HUES48 (cell line): ENCODE measurements around the gene FKBP8.

ENCODE experiments used
- H3K27ac ChIP-seq: one replicate; pipeline ENCODE4 v1.7.0; 2013; ENCODE audit warnings: low read depth, low read length, inconsistent platforms
- H3K27me3 ChIP-seq: 2 replicates; pipeline ENCODE4 v1.6.1; 2013; ENCODE audit warnings: mild to moderate bottlenecking, low read length; ENCODE audit not compliant: control insufficient read depth, insufficient read depth
- H3K36me3 ChIP-seq: 2 replicates; pipeline ENCODE4 v1.6.1; 2013; ENCODE audit warnings: low read length; ENCODE audit not compliant: control insufficient read depth, insufficient read depth
- H3K4me1 ChIP-seq: 2 replicates; pipeline ENCODE4 v1.6.1; 2013; ENCODE audit warnings: mild to moderate bottlenecking, low read length; ENCODE audit not compliant: control insufficient read depth, insufficient read depth
- H3K4me3 ChIP-seq: 2 replicates; pipeline ENCODE4 v1.5.1; 2013; ENCODE audit warnings: mild to moderate bottlenecking, low read depth, low read length
- H3K9ac ChIP-seq: 2 replicates; pipeline ENCODE4 v1.6.1; 2013; ENCODE audit warnings: mild to moderate bottlenecking, low read depth, low read length, moderate library complexity
- H3K9me3 ChIP-seq: 2 replicates; pipeline ENCODE4 v1.6.1; 2013; ENCODE audit warnings: low read length; ENCODE audit not compliant: control insufficient read depth, insufficient read depth

The FKBP8 gene

DNA sequence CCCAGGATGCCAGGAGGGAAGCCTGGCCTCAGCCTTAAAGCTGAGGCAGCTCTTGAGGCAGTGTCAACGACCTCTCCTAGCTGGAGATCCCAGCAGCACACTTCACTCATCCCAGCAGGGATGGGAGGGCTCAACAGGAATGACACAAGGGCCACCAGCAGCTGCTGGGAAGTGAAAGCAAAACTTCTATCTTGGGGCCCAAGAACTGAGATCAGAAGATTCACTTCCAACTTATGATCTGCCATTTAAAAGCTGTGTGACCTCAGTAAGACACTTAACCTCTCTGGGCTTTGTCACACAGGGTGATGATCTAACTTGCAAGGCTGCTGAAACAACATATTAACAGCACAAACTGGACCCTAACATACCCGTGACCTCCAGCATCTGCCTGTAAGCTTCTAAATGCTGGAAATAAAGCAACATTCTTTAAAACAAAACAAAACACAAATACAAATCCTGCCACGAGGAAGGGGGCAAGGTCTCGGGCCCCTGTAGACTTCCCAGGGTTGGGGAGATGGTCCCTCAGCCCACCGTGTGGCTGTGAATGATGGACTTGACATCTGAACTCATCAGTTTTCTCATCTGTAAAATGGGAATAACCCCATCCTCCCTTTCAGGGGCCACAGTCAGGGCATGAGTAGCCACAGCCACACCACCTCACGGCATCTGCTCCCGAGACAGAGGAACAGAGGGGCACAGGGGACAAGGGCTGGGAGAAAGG lies 44.2 kb downstream of the FKBP8 start:
- no peak overlapping the region for H3K27ac ChIP-seq
- no peak overlapping the region for H3K4me3 ChIP-seq
- no peaks in the 10 kb centered on the region for H3K4me1 ChIP-seq
- no peaks in the 10 kb centered on the region for H3K36me3 ChIP-seq
- no peaks in the 10 kb centered on the region for H3K27me3 ChIP-seq
- no peak overlapping the region for H3K9ac ChIP-seq
- H3K9me3 ChIP-seq: no peaks in the 10 kb centered on the region

DNA sequence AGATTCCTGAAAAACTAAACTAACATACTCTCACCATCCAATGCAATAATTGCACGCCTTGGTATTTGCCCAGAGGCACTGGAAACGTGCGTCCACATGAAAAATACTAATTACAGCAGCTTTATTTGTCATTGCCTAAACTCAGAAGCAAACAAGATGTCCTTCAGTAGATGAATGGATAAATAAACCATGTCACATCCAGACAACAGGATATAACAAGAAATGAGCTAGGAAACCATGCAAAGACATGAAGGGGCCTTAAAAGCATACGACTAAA lies 46.5 kb downstream of the FKBP8 start:
- no peak overlapping the region for H3K27ac ChIP-seq

GRCh38 chr19:18496167-18496979 lies 47.0 kb downstream of the FKBP8 start:
- no peaks in the 10 kb centered on the region for H3K4me1 ChIP-seq
- no peaks in the 10 kb centered on the region for H3K27me3 ChIP-seq
- no peak overlapping the region for H3K27ac ChIP-seq
- no peaks in the 10 kb centered on the region for H3K36me3 ChIP-seq
- no peak overlapping the region for H3K4me3 ChIP-seq
- H3K9ac ChIP-seq: no peak overlapping the region
- H3K9me3 ChIP-seq: no peaks in the 10 kb centered on the region

More for the DNA sequence above, 46.5 kb downstream of the FKBP8 start:
- Histone ChIP-seq H3K4me3 (no peak overlapping the region), H3K36me3 (no peaks in the 10 kb centered on the region), H3K4me1 (no peaks in the 10 kb centered on the region), H3K9me3 (no peaks in the 10 kb centered on the region), H3K27me3 (no peaks in the 10 kb centered on the region), H3K9ac (no peak overlapping the region)

DNA sequence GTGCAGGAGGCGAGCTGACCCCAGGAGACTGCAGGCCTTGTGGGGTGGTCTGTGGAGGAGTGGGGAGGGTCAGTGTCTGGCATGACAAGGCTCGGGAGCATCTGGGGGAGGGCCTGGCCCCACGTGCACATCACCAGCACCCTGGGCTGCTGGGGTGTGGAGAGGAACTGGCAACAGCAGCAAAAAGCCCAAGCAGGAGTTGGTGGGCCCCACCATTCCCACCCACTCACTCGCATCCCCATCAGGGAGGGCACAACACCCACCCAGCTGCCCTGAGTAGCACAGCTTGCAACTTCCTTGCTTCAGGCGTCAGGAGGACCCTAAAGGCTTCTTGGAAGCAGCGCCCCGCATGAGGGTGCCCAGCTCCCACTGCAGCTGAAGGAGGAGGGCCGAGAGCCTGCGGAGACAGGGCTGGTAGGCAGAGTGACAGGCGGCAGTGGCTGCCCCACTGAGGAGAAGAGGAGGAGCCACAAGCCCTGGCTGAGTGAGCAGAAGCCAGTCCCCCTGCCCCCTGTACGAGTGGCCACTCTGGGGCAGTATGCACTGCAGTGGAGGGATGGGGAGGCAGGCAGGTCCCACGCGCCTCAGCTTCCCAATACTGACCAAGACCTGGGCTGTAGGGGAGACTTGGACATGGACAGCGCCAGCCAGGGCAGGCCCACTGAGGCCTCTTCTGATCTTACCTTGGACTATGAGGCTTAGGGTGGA lies 48.0 kb downstream of the FKBP8 start:
- Histone ChIP-seq H3K27ac (no peak overlapping the region), H3K27me3 (no peaks in the 10 kb centered on the region), H3K4me1 (no peaks in the 10 kb centered on the region), H3K36me3 (no peaks in the 10 kb centered on the region), H3K9me3 (no peaks in the 10 kb centered on the region), H3K4me3 (no peak overlapping the region), H3K9ac (no peak overlapping the region)

- Histone ChIP-seq H3K27me3 (no peaks in the 10 kb centered on the region), H3K9me3 (no peaks in the 10 kb centered on the region), H3K36me3 (no peaks in the 10 kb centered on the region), H3K9ac (no peak overlapping the region), H3K4me3 (no peak overlapping the region), H3K27ac (no peak overlapping the region), H3K4me1 (no peaks in the 10 kb centered on the region)
Measured at GRCh38 chr19:18494267-18494607, 49.1 kb downstream of the FKBP8 start.

GRCh38 chr19:18493440-18494266 lies 49.7 kb downstream of the FKBP8 start:
- Histone ChIP-seq H3K4me1 (peaks cover 5% of the 10 kb centered on the region; the same call in 1 of the 2 replicates), H3K9ac (no peak overlapping the region), H3K27me3 (no peaks in the 10 kb centered on the region), H3K4me3 (no peak overlapping the region), H3K9me3 (no peaks in the 10 kb centered on the region), H3K36me3 (no peaks in the 10 kb centered on the region), H3K27ac (no peak overlapping the region)

GRCh38 chr19:18491995-18492953 lies 51.1 kb downstream of the FKBP8 start:
- Histone ChIP-seq H3K36me3 (no peaks in the 10 kb centered on the region), H3K9me3 (no peaks in the 10 kb centered on the region), H3K9ac (no peak overlapping the region), H3K27ac (no peak overlapping the region), H3K27me3 (no peaks in the 10 kb centered on the region), H3K4me1 (peaks cover 6% of the 10 kb centered on the region; the same call in 1 of the 2 replicates), H3K4me3 (no peak overlapping the region)

- no peak overlapping the region for H3K27ac ChIP-seq
- H3K27me3 ChIP-seq: no peaks in the 10 kb centered on the region
- no peaks in the 10 kb centered on the region for H3K9me3 ChIP-seq
- H3K4me1 ChIP-seq: peaks cover 12% of the 10 kb centered on the region; the same call in 1 of the 2 replicates
- H3K4me3 ChIP-seq: no peak overlapping the region
- no peaks in the 10 kb centered on the region for H3K36me3 ChIP-seq
- no peak overlapping the region for H3K9ac ChIP-seq
Measured at GRCh38 chr19:18490728-18491127, 52.6 kb downstream of the FKBP8 start.

- Histone ChIP-seq H3K9ac (no peak overlapping the region), H3K9me3 (no peaks in the 10 kb centered on the region), H3K27ac (no peak overlapping the region), H3K27me3 (no peaks in the 10 kb centered on the region), H3K36me3 (no peaks in the 10 kb centered on the region), H3K4me3 (no peak overlapping the region), H3K4me1 (peaks cover 12% of the 10 kb centered on the region; the same call in 1 of the 2 replicates)
Measured at GRCh38 chr19:18489627-18490184, 53.7 kb downstream of the FKBP8 start.
